Limb (tissue), 2 donors: ENCODE data around the gene PCBP2.

Experiments
- DNase-seq, 2 donors: peaks; one replicate each; pipeline ENCODE4 v3.0.0-alpha.2; 2016; ENCODE audit errors: extremely low spot score in 2 of 2

The PCBP2 gene

DNA sequence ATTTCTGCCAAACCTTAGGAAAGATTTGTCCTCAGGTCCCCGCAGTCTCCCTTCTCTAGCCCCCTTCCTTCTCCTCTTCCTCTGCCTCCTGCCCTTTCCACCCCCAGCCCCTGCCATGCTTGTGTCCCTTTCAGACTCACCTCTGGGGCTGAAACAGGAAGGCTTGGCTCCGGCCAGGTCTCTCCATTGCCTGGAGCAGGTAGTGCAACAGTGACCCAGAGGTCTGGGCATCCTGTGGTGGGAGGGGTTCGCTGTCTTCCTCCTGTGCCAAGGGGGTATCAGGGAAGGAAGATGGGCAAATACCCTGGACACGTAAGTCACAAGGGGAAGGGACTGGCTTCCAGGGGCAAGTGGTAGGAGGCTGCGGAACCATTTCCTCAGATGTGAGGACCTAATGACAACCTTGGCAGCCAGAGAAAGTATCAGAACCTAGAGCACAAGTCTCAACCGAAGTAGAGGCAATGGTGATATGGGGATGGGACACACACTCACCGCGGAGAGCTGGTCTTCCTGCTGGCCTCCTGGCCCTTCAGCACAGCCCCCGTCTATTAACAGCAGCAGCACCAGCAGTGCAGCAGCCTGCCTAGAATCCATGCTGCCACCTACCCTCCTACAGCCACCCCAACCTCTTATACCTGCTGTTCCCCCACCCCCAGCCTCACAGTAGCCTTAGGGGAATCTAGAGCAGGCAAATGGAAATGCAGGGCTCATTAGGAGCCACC, 55.1 kb downstream of the PCBP2 start, which contains the start of gene NPFF:
Gene NPFF, minus strand, starts transcription at position 604 of the 722 bp plus-strand sequence. Its CDS starts 10 bp downstream, at position 594.
- DNase-seq, result no peak

DNA sequence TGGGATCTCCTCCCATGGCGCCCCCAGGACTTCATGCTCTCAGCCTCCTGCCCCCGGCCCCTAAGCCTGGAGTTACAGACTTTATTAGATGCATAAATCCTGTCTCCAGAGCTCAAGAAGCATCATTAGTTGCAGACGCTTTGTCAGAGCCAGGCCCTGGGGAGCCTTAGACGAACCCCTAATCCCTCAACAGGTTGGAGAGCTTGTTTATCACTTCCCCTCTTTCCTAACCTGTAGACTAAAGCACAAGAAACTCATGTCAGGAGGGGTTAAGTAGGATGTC, 55.6 kb downstream of the PCBP2 start:
- no peak for DNase-seq

DNA sequence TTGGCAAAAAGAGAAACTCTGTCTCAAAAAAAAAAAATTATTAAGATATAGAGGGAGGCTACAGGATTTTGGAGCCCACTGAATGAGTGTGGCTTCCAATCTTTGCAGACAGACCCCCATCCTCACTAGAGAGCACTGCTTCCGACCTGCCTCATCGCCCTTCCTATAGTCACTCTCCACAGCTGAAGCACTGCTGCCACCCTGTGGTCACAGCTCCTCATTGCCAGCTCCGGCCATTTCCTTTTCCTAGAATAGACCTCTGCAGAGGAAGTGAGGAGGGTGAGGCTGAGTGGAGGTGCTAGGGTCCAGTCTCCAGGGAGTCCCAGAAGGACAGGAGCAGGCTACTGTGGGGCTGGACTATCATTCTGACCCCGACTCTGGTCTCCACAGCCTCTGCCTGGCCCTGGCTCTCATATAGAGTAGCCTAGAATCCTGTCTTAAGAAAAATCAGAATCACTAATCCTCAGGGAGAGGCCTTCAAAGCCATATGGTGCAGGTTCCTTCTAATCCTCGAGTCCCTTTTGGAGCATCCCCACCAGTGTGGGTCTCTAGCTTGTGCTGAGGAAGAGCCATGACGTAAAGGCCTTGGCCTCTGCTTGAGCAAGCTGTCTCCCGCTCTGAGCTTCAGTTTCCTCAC, 56.8 kb downstream of the PCBP2 start:
- peak; percentile 78 to 90 for DNase-seq

DNA sequence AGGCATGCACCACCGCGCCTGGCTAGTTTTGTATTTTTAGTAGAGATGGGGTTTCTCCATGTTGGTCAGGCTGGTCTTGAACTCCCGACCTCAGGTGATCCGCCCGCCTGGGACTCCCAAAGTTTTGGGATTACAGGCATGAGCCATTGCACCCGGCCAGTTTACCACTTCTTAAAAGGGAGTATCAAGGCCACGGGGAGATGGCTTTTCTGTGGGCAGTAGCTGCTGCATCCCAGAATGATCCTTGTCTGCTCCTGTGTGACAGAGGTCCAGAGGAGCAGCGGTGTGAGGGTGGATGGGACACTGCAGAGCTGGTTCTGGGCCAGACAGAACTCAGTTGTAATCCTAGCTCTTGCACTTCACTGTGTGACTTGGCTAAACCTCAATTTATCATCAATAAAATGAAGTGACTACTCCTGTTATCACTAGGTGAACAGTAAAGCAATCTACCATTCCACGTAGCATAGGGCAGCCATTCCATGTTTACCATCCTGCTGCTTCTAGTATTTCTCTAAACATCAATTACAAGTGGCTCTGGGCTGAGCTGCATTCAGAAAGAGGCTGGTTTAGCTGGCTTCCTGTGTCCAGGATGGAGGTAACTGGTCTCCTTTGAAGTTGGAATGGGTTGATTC, 58.4 kb downstream of the PCBP2 start:
- DNase-seq, result no peak

DNA sequence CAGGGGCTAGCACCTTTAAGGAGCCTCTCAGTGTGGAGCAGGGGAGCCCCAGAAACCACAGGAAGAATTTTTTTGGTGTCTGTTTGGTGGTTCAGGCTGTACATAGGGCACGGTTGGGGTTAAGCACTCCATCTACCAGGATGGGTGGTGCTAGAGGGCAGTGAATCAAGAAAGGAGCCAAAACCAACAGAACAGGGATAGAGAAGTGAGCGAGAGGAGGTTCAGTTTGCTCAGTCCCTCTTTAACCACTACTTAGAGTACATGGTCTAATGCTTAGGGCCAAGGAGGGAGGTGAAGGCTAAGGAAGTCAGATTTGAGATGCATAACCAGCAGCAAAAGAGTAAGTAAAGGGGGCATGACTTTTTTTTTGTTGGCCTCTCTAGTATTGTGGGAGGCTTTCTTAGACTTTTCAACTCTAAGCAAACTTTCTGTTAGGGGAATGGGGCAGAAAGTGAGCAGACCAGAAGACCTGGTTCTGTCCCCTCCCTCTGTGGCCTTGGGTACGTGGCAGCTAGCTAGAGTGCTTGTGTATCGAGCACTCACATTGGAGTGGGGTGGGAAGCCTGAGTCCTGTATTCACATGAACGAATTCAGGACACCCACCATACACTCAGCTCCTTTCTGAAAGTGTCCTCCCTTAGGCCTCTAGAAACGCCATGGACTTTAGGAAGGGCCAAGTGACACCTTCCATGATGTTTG, 62.0 kb downstream of the PCBP2 start:
- no peak for DNase-seq

DNA sequence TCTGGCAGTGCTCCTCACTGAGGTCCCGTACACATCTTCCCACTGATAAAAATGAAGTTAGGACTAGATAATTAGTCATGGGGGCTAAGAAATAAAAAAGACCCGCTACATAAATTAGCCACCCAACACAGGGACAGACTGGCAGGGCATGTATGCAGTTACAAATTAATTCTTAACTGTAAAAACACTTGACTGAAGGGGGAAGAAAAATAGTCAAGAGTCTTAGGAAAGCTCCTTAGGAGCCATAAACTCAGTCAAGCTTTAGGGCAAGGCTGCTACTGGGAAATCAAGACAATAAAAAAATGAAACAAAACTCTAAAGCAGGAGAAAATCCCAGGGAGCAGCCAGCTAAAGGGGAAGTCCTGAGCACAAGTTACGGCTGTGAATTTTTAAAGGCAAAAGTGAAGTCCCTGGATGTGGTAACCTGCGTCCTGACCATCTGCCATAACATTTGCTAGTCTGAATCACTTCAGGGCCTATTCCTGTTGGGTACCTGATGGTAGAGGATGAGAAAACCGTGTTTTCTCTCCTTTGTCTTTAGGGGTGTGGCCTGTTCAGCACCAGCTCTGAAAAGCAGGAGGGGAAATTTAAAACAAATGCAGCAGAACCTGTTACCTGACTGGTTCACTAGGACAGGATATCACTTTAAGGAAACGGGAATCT, 62.9 kb downstream of the PCBP2 start:
- DNase-seq, result no peak

DNA sequence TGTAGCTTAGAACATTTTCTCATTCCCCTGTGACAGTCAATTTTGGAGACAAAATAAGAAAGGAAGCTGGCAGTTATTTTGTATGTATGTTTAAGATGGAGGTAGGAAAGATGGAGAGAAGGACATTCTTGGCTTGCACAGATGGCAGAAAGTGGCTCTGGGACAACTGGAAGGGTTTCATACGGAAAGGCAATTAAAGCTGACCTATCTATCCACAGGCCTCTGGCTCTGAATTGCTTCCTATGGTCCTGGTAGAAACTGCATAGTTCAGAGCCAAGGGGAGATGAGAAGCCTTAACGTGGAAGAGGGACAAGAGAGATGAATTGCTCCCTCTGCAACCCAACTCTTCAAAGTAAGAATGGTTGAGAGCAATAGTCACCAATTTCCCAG, 63.4 kb downstream of the PCBP2 start:
- DNase-seq, result no peak

DNA sequence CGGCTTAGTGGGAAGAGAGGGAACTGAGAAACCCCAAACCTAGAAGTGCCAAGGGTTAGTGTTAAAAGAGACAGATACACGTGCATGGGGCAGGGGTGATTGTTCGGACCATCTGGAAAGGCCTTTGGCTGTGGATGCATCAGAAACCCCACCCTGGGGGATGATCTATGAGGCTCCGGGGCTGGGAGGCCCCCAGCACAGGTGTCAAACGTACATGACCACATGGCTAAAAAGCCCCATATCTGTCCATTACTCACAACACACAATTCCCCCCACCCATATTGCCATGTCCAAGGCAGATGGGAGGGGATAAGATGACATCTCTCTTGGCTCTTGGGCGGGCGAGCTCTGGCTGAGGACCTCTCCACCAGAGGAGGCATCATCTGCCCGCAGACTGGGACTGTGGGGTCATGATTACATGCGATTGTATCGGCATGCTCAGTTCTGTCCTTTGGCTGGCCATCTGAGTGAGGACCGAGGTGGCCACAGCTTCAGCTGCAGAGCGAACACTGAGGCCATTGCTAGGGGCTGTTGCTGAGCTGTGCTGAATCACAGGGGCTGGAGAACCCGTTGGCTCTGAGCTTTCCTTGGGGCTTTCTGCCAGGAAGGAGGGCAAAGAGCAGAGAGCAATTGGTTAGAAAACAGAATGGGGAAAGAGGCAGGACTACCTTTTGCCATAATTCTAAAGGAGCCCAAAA, 65.0 kb downstream of the PCBP2 start:
- no peak for DNase-seq

DNA sequence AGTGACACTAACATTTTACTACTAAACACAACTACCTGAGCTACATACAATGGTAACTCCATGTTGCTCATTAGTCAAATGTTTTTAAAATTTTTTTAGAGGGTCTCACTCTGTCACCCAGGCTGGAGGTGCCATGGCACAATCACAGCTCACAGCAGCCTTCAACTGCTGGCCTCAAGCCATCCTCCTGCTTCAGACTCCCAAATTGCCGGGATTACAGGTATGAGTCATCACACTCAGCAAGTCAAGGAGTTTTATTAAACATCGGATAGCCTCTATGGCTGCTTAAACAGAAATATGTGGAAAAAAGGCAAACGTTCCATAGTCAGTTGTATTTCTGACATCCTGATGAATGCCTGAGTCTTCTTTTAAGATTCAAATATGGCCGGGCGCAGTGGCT, 66.5 kb downstream of the PCBP2 start:
- no peak for DNase-seq

DNA sequence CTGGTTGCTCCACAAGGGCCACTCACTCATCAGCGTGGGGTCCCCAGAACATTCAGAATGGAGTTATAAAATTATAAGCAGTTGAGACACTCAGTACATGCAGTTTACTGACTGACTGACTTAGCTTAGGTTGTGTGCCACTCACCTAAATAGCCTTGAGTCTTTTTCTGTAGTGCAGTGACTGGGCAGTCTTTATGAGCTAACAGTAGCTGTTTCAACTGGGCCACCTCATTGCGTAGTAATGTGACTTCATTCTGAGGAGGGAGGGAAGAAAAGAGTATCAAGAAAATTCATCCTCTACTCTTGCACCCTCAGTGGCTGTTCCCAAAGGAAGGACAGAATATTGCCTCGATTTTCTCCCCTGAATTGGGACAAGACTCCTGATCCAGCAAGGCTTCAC, 71.2 kb downstream of the PCBP2 start:
- DNase-seq, result no peak

DNA sequence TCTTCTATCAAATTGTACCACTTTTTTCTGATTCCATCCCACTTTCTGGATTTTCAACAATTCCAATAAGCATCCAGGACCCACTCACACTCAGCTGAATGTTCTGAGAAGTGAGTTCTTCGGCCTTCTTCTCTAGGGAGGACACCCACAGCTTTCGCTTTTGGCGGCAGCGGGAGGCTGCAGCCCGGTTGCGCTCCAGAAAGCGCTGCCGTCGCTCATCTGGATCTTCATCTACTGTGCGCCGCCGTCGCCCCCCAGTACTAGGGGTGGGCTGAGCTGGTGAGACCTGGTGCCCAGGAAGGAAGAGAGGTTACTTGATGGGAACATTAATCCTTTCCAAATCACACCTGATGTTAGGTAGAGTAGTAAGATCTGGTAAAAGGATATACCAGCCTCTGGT, 72.6 kb downstream of the PCBP2 start:
- no peak for DNase-seq

DNA sequence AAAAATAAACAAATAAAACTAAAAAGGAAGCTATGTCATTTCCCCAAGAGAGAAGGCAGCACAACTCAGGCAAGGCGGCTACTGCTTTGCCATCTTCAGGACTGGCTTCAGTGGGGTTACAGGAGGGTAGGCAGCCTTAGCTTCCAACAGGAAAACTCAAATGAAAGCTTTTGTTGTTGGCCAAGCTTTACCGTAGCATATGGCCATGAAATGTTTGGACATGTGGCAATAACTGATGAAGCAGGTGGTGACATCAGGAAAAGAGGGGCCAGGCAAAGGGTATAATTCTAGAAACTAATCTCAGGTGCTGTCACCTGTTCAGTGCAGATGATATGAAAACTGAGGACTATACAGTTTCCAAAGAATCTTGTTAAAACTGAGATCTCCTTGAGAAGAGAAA, 78.2 kb downstream of the PCBP2 start:
- no peak for DNase-seq
